Activated naive CD8-positive, alpha-beta T cell treated with anti-CD3 and anti-CD28 coated beads, Interleukin-2, amount 10 ng/mL, durations not matched to agents 7 days and 5 days (primary cell): Measurements from ENCODE around the gene BORCS5. TPM values are rescaled to one million over a fixed set of nuclear protein-coding genes. Genes with fewer than 3 reads are reported as not detected.

ENCODE experiments used
- ATAC-seq: fragments of 150-1000 bp; cut with Tn5 transposase; one replicate; pipeline ENCODE4 v1.10.0; 2021; ENCODE audit warnings: low read depth, moderate library complexity
- POLR2A ChIA-PET: fragments of 350-600 bp; sonication (Branson Sonifier 250); formaldehyde crosslinking; loops from one replicate; lab custom pipeline; 2021; ENCODE audit warnings: antibody characterized with exemption; lab: Charles Lee
- DNase-seq: peaks from one replicate; pipeline ENCODE4 v3.0.0; 2021
- H3K27ac Mint-ChIP-seq: one replicate; pipeline ENCODE4 v1.8.0; 2022; ENCODE audit warnings: mild to moderate bottlenecking, mixed read lengths
- H3K27me3 Mint-ChIP-seq: one replicate; pipeline ENCODE4 v1.8.0; 2022; ENCODE audit warnings: mild to moderate bottlenecking, moderate library complexity, mixed read lengths
- H3K36me3 Mint-ChIP-seq: one replicate; pipeline ENCODE4 v1.8.0; 2021; ENCODE audit warnings: mild to moderate bottlenecking, mixed read lengths
- H3K4me1 Mint-ChIP-seq: one replicate; pipeline ENCODE4 v1.8.0; 2021; ENCODE audit warnings: mixed read lengths
- H3K4me3 Mint-ChIP-seq: one replicate; pipeline ENCODE4 v1.8.0; 2022; ENCODE audit warnings: mild to moderate bottlenecking, moderate library complexity, mixed read lengths
- H3K9me3 Mint-ChIP-seq: one replicate; pipeline ENCODE4 v1.8.0; 2021; ENCODE audit warnings: mixed read lengths
- total RNA-seq, 2 experiments: library from RNA; stranded (reverse); gene quantifications; one replicate each; pipeline ENCODE4 v1.2.3, GENCODE V29; 2021

BORCS5 gene
- total RNA-seq, 2 experiments from 2014 or later, result 20.1 to 21.8 TPM

DNA sequence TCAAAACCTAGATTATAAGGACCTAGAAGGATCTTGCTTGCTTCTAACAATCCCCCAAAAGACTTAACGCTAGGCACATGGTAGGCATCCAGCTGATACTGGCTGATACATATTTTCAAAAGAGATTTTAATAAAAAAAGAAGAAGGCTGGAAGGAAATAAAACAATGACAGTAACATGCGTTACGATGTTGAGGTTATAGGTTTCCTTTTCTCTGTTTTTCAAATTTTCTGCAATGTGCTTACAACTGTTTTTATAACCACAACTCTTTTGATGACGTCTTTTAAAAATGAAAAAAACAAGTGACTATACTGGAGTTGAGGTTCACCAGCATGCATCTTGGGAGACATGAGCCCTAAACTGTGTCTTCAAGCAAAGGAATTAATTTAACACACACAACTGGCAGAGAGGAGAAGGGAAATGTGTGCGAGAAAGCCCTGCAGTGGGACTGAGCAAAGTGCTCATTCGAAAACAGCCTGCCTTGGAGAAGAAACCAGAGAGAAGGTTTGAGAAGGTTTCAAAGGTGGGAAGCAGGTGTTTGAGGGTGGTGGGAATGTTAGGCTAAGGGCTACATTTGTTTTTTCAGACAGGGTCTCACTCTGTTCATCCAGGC is 125.4 kb downstream of the BORCS5 start:
- peaks cover 25% of the 10 kb centered on the region for H3K4me1 Mint-ChIP-seq
- peak; percentile 69 for ATAC-seq

DNA sequence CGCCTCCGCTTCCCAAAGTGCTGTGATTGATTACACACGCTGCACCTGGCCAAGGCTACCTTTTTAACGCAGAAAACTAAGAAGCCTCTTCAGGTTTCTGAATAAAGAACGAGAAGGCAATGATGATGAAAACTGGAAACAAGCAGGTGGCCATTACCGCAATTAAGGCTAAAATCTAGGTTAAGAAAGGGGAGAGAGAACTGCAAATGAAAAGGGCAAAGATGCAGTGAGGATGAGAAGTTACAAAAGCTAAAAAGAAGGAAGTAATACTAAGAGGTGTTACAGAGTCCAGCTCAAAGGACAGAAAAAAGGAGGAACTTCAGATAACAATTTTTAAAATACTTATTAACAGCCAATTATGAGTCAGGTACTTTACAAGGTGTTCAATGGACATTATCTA is 126.1 kb downstream of the BORCS5 start:
- Mint-ChIP-seq H3K27ac (peak overlapping the region; percentile 99), H3K4me3 (peak overlapping the region; percentile 85), H3K36me3 (peaks cover 32% of the 10 kb centered on the region), H3K9me3 (no peaks in the 10 kb centered on the region), H3K4me1 (peaks cover 30% of the 10 kb centered on the region), H3K27me3 (no peaks in the 10 kb centered on the region)
- DNase-seq, result no peak
- no peak for ATAC-seq
- POLR2A ChIA-PET, result interaction anchor here (1.0 kb wide), 2 partner anchors 78 to 233 kb away, joined by 3 read pairs; no protein-coding TSS in a partner anchor

More for the DNA sequence above, 125.4 kb downstream of the BORCS5 start:
- H3K36me3 Mint-ChIP-seq, result peaks cover 39% of the 10 kb centered on the region
- H3K4me3 Mint-ChIP-seq, result peak overlapping the region; percentile 85
- peak overlapping the region; percentile 99 for H3K27ac Mint-ChIP-seq
- no peaks in the 10 kb centered on the region for H3K9me3 Mint-ChIP-seq
- no peak for DNase-seq
- POLR2A ChIA-PET, result interaction anchor here (0.7 to 1.5 kb wide), 6 partner anchors 9 to 234 kb away, joined by 3 to 7 read pairs (median 3); no protein-coding TSS in a partner anchor
- H3K27me3 Mint-ChIP-seq, result no peaks in the 10 kb centered on the region

DNA sequence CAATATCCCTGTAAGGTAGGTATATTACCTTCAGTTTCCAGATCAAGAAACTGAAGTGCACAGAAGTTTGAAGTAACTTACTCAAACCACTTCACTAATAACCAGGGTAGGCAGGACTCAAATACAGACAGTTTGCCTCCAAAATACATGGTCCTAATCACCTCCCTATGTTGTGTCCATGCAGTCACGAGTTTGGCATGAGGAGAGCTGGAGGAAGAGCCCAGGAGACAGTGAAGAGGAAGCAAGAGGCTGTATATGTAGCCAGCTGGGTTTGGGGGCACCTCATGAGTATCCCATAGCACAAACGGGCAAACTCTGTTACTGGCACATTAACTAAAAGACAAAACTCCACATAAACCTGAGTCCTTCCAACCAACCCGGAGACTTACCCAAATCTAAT is 126.6 kb downstream of the BORCS5 start:
- H3K27me3 Mint-ChIP-seq, result no peaks in the 10 kb centered on the region
- peaks cover 34% of the 10 kb centered on the region for H3K36me3 Mint-ChIP-seq
- no peak for ATAC-seq
- no peak for DNase-seq
- no peaks in the 10 kb centered on the region for H3K9me3 Mint-ChIP-seq
- peak overlapping the region; percentile 14 for H3K4me3 Mint-ChIP-seq
- POLR2A ChIA-PET, result interaction anchor here (1.0 kb wide), 2 partner anchors 41 to 233 kb away, joined by 3 read pairs; no protein-coding TSS in a partner anchor
- H3K27ac Mint-ChIP-seq, result peak overlapping the region; percentile 56
- peaks cover 30% of the 10 kb centered on the region for H3K4me1 Mint-ChIP-seq

DNA sequence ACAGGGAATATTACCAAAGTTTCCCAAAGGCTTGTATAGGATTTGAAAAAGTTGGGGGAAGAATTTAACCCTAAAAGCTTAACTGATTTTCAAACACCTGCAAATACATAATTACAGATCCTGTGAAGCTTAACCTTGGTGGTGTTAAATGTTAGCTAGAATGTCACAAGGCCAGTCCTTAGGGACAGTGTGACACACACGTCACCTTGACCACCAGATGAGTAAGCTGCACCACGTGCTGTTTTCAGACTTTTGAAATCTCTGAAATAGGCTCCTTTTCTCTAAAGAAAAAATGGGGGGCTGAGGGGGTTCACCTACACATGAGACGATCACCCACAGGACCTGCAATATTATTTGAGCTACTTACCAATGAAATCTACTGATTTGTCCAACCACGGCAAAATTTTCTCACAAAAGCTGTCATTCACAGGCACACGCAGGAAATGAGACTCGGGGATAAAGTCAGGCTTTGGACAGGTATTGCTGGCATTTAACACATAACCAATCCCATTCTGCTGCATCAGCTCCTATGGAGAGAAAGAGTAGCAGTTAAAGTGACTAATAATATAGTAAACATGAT is 129.9 kb downstream of the BORCS5 start:
- Mint-ChIP-seq H3K27me3 (no peaks in the 10 kb centered on the region), H3K36me3 (peaks cover 20% of the 10 kb centered on the region), H3K4me1 (peaks cover 24% of the 10 kb centered on the region), H3K4me3 (no peak overlapping the region), H3K27ac (no peak overlapping the region), H3K9me3 (no peaks in the 10 kb centered on the region)
- ATAC-seq (no peak), DNase-seq (no peak)
- POLR2A ChIA-PET, result interaction anchor here (1.1 kb wide), 1 partner anchor 40 kb away, joined by 3 read pairs; no protein-coding TSS in a partner anchor

DNA sequence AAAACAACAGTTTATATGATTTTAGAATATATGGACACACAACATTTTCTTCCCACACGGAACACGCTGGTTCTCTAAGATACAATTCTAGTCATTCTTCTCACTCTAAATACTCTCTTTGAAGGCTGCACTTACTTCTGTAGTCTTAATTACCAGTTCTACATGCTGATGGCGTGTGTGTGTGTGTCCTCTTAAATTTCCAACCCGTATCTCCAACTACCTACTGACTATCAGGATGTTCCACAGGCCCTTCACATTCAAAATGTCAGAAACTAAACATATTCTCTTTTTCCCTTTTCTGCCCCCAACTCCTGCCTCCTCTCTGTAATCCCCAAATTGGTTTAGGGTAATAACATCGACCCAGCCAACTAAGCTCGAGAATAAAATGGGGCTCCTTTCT is 130.6 kb downstream of the BORCS5 start:
- H3K36me3 Mint-ChIP-seq, result peaks cover 17% of the 10 kb centered on the region
- no peak overlapping the region for H3K27ac Mint-ChIP-seq
- no peak overlapping the region for H3K4me3 Mint-ChIP-seq
- no peaks in the 10 kb centered on the region for H3K27me3 Mint-ChIP-seq
- H3K4me1 Mint-ChIP-seq, result peaks cover 17% of the 10 kb centered on the region
- POLR2A ChIA-PET, result no interaction called here
- DNase-seq (no peak), ATAC-seq (no peak)
- H3K9me3 Mint-ChIP-seq, result no peaks in the 10 kb centered on the region

DNA sequence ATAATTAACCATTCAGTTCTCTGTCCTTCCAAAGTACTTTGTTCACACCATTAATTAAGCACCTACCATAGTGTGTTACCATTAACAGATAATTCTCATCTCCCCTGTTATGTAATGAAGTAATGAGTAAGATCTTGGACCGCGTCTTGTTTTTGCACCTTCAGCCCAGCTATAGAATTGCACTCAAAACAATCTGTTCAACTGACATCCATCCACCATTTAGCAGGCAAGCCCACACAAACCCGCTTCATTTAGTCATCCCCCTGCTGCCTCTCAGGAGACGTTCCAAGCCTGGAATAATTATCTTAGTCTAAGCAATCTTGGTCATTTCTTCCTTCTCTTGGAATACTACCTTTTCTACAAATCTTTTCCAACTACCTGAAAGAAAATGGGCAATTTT is 131.4 kb downstream of the BORCS5 start:
- ATAC-seq (no peak), DNase-seq (no peak)
- peaks cover 15% of the 10 kb centered on the region for H3K36me3 Mint-ChIP-seq
- H3K27ac Mint-ChIP-seq, result no peak overlapping the region
- peaks cover 12% of the 10 kb centered on the region for H3K4me1 Mint-ChIP-seq
- no peak overlapping the region for H3K4me3 Mint-ChIP-seq
- POLR2A ChIA-PET, result no interaction called here
- no peaks in the 10 kb centered on the region for H3K27me3 Mint-ChIP-seq
- H3K9me3 Mint-ChIP-seq, result no peaks in the 10 kb centered on the region

DNA sequence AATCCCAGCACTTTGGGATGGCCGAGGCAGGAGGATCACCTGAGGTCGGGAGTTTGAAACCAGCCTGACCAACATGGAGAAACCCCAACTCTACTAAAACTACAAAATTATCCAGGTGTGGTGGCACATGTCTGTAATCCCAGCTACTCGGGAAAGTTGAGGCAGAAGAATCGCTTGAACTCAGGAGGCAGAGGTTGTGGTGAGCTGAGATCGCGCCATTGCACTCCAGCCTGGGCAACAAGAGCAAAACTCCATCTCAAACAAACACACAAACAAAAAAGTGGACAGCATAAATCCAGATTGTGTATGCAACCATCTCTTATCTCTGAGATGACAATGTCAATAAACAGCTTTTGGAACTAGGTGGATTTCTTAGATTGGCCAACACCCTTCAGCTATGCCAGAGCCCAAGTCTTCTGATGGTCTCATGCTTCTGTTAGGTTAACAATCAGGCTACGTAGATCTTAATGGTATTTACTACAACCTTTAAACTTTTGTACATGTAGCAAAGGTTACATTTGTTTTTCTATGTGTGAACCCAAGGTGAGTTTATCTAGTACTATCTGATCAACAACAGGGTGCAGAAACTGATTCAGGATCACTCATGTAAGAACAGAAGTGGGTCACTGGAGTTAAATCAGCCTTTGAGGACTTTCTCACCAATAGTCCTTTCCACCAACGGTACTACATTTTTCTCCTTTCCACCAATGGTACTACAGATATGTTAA is 132.1 kb downstream of the BORCS5 start:
- H3K4me3 Mint-ChIP-seq, result no peak overlapping the region
- H3K9me3 Mint-ChIP-seq, result no peaks in the 10 kb centered on the region
- DNase-seq (no peak), ATAC-seq (no peak)
- H3K4me1 Mint-ChIP-seq, result peaks cover 7% of the 10 kb centered on the region
- no peaks in the 10 kb centered on the region for H3K27me3 Mint-ChIP-seq
- POLR2A ChIA-PET, result no interaction called here
- H3K36me3 Mint-ChIP-seq, result peaks cover 14% of the 10 kb centered on the region
- H3K27ac Mint-ChIP-seq, result no peak overlapping the region

DNA sequence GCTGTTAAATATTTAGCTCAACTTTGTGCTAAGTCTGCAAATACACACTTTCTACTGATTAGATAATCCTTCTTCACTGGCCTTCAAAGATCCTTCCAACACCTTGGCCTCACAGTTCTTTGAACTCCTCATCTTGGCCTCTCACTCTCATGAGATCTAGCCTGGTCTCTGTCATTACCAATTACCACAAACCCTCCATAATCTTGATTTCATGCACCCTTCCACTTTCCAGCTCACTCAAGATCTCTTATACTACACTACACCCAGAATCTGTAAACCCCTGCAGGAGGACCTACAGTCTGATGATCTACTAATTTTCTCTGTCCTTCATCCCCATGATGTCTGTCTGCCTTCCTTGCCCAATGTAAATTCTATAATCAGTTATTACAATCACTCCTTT is 134.7 kb downstream of the BORCS5 start:
- no peak for ATAC-seq
- H3K4me3 Mint-ChIP-seq, result no peak overlapping the region
- H3K4me1 Mint-ChIP-seq, result peaks cover 4% of the 10 kb centered on the region

DNA sequence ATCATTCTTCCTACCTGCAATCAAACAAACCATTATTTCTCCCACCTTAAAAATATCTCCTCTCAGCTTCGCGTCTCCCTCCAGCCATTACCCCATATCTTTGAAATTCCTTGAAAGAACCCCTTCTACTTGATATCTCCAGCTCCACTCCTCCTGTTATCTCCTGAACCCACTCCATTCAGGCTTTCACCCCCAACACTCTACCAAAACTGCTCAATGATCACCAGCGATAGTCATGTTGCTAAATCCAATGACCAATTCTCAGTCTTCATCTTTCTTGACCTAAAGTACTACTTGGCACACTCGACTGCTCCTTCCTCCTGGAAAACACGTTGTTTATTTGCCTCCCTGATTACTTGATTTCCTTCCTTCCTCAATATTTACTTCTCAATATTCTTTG is 135.7 kb downstream of the BORCS5 start:
- H3K27me3 Mint-ChIP-seq, result no peaks in the 10 kb centered on the region
- POLR2A ChIA-PET, result no interaction called here
- no peak for DNase-seq
- H3K4me3 Mint-ChIP-seq, result no peak overlapping the region
- ATAC-seq, result no peak
- H3K9me3 Mint-ChIP-seq, result no peaks in the 10 kb centered on the region
- H3K27ac Mint-ChIP-seq, result no peak overlapping the region
- peaks cover 3% of the 10 kb centered on the region for H3K4me1 Mint-ChIP-seq
- H3K36me3 Mint-ChIP-seq, result peaks cover 10% of the 10 kb centered on the region

More for the DNA sequence above, 134.7 kb downstream of the BORCS5 start:
- POLR2A ChIA-PET, result no interaction called here
- H3K27me3 Mint-ChIP-seq, result no peaks in the 10 kb centered on the region
- no peaks in the 10 kb centered on the region for H3K9me3 Mint-ChIP-seq
- no peak for DNase-seq
- no peak overlapping the region for H3K27ac Mint-ChIP-seq
- H3K36me3 Mint-ChIP-seq, result peaks cover 10% of the 10 kb centered on the region

DNA sequence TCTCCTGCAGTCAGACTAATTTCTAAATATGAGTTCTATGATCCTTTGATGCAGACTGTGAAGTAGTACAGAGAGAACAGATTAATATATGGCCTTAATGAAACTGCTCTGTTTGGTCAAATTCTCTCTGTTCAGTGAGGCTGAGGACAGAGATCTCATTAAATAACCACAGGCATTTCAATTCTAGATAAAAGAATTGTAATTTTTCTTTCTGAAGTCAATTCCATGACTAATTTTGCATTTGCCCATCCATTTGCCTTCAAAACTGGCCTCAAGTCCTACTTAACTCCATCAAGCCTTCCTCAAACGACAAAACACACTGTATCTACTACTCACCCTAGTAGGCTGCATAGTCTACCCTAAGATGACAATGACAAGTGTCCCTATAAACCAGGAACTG is 138.7 kb downstream of the BORCS5 start:
- H3K4me3 Mint-ChIP-seq, result no peak overlapping the region
- ATAC-seq (no peak), DNase-seq (no peak)

DNA sequence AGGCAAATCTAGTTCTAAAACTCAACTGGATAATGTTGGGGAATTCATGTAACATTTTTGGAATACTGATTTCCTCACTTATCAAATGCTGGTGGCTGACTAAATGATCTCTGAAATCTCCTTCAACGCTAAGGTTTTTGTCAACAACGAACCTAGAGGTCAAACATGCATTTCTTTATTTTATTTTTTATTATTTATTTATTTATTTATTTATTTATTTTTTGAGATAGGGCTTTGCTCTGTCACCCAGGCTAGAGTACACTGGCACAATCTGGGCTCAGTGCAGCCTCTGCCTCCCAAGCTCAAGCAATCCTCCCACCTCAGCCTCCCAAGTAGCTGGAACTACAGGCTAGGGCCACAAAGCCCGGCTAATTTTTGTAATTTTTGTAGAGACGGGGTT is 141.3 kb downstream of the BORCS5 start:
- ATAC-seq (no peak), DNase-seq (no peak)
- Mint-ChIP-seq H3K4me1 (peaks cover 4% of the 10 kb centered on the region), H3K27ac (no peak overlapping the region), H3K4me3 (no peak overlapping the region), H3K27me3 (no peaks in the 10 kb centered on the region), H3K36me3 (peaks cover 12% of the 10 kb centered on the region), H3K9me3 (no peaks in the 10 kb centered on the region)
- POLR2A ChIA-PET, result no interaction called here

More for the DNA sequence above, 138.7 kb downstream of the BORCS5 start:
- no peaks in the 10 kb centered on the region for H3K27me3 Mint-ChIP-seq
- POLR2A ChIA-PET, result no interaction called here
- H3K36me3 Mint-ChIP-seq, result peaks cover 9% of the 10 kb centered on the region
- no peak overlapping the region for H3K27ac Mint-ChIP-seq
- peaks cover 1% of the 10 kb centered on the region for H3K4me1 Mint-ChIP-seq
- no peaks in the 10 kb centered on the region for H3K9me3 Mint-ChIP-seq

DNA sequence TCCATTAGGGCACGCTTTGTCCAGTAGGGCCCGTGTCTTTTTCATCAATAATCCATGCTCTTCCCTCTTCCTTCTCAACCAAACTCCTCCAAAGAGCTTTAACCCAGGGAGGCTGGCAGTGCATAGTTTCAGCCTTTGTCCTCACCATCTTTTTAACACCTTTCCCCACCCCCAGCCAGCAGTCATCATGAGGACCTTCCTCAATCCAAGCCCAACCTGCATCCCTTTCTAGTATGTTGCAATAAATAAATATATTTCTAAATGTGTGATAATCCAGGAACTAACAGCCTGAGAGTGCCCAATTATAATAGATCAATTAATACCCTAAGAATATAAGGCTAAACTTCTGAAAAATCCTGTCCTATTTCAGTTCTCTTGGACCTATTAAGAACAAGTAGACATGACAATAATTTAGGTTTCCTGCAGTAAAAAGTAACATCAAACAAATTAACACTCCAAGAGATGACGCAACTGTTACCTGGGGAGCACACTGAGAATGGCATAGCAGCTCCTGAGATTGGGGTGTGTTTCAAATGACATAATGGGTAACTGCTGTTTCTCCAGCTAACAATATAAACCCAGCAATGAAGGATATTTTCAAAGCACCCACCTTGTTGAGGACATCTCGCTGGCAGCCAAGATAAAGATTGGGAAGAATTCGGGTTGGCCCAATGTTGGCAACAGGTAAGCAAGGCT is 143.2 kb downstream of the BORCS5 start:
- POLR2A ChIA-PET, result interaction anchor here (0.7 kb wide), 1 partner anchor 284 kb away, joined by 3 read pairs; no protein-coding TSS in a partner anchor
- Mint-ChIP-seq H3K27me3 (no peaks in the 10 kb centered on the region), H3K27ac (peak overlapping the region; percentile 37), H3K9me3 (no peaks in the 10 kb centered on the region), H3K36me3 (peaks cover 12% of the 10 kb centered on the region), H3K4me1 (peaks cover 8% of the 10 kb centered on the region), H3K4me3 (no peak overlapping the region)
- DNase-seq (no peak), ATAC-seq (no peak)

DNA sequence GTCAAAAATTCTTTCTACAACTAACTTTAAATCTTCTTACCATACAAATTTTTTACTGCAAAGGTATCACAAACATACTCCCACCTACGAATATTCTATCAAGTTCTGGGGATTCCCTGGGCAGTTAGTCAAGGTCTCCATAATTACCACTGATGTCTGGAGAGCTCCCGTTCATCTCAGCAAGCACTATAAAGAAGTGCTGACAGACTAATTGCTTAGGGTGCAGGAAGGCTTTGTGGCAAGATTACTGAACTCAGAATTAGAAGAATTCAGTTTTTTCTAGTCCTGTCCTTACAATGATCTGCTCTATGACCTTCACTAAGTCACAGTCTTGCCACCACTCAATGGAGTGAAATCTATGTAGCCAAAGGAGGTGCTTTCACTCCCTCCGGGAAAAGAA is 144.2 kb downstream of the BORCS5 start:
- DNase-seq (no peak), ATAC-seq (no peak)
- peaks cover 16% of the 10 kb centered on the region for H3K4me1 Mint-ChIP-seq
- peaks cover 6% of the 10 kb centered on the region for H3K36me3 Mint-ChIP-seq
- no peaks in the 10 kb centered on the region for H3K27me3 Mint-ChIP-seq
- POLR2A ChIA-PET, result no interaction called here
- no peak overlapping the region for H3K4me3 Mint-ChIP-seq
- no peaks in the 10 kb centered on the region for H3K9me3 Mint-ChIP-seq
- no peak overlapping the region for H3K27ac Mint-ChIP-seq
